ENCODE results near the gene NHERF2.

NHERF2 gene

GRCh38 chr16:2063861-2064260 is 37.2 kb downstream of the NHERF2 start:
- DNase-seq: no peak

DNA sequence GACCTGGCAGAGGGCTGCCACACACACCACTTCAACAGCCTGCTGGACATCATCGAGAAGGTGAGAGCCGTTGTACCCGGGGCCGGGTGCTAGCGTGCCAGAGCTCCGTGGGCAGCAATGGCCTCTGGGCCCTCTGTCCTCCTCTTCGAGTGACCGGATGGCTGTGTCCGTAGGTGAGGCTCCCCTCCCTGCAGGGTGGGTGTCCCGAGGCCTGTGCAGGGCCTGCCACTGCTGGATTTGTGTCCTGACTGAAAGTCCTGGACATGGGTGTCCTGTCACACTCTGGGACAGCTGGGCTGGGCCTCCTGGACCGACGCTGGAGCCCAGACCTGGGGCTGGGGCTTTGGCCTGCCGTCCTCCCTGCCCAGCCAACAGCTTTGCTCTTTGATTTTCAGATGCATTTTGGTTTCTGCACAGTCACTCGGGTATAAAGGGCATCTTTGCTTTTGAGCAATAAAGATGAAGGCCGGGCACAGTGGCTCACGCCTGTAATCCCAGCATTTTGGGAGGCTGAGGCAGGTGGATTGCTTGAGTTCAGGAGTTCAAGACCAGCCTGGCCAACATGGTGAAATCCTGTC is 37.8 kb downstream of the NHERF2 start:
- DNase-seq: no peak

DNA sequence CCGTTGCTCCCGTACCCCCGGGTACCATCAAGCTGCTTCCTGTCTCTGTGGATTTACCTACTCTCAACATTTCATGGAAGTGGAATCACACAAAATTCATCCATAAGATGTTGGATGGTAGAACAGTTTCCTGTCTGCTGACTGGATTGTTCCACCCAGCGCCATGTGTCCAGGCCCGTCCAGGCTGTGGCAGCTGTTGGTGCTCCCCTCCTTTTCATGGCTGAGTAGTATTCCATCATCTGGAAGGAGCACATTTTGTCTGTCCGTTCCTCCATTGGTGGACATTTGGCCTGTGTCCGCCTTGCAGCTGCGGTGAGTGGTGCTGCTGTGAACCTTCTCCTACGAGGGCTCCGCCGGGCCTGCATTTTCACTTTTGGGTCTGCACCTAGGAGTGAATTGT is 39.4 kb downstream of the NHERF2 start:
- DNase-seq: no peak

- no peak for DNase-seq
These were observed 44.1 kb downstream of the NHERF2 start for GRCh38 chr16:2070576-2071453.

DNA sequence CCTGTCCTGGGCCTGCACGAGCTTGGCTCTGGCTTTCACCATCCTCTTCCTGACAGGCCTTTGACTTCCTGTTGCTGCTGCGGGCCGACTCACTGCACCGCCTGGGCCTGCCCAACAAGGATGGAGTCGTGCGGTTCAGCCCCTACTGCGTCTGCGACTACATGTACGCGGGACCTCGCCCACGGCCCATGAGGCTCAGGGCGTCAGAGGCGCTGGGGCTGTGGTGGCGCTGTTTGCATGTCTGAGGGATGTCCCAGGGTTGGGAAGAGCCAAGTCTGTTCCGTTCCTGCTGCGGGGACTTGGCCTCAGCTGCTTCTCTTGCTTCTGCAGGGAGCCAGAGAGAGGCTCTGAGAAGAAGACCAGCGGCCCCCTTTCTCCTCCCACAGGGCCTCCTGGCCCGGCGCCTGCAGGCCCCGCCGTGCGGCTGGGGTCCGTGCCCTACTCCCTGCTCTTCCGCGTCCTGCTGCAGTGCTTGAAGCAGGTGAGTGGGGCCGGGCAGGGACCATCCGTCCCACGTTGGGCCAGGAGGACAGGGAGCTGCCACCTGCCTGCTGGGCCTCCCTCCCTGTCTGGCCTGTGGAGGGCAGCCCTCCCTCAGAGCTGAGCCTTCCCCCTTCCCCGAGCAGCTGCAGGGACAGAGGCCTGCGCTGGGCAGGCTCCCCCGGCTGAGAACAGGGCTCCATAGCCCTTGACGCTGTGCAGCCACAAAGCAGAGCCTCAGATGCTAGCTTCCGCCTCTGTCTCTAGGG is 44.9 kb downstream of the NHERF2 start:
- no peak for DNase-seq

GRCh38 chr16:2072926-2073325 is 46.2 kb downstream of the NHERF2 start:
- no peak for DNase-seq

DNA sequence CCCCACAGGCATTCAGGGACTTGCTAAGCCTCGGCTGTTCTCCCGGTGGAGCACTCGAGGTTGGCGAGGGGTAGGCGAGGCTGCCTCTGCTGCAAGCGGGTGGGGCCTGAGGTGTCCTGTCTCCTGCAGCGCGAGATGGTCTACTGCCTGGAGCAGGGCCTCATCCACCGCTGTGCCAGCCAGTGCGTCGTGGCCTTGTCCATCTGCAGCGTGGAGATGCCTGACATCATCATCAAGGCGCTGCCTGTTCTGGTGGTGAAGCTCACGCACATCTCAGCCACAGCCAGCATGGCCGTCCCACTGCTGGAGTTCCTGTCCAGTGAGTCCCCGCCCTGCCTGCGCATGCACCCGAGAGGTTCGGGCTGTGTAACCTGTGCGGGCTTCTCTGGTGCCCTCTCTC is 47.4 kb downstream of the NHERF2 start:
- no peak for DNase-seq

DNA sequence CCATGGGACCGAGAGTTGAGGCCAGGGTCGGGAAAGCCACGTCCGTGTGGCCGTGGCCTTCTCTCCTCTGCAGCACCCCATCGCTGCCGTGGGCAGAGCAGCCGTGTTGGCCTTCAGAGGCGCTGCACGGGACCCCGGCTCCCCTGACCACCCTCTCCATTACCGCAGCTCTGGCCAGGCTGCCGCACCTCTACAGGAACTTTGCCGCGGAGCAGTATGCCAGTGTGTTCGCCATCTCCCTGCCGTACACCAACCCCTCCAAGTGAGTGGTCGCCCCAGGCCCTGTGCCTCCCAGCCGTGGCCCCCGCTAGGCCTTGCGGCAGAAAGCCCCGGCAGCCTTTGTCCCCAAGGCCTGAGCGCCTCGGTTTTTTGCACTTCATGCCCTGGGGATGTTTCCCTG is 48.9 kb downstream of the NHERF2 start:
- no peak for DNase-seq

GRCh38 chr16:2076072-2076865 is 49.6 kb downstream of the NHERF2 start:
- no peak for DNase-seq

DNA sequence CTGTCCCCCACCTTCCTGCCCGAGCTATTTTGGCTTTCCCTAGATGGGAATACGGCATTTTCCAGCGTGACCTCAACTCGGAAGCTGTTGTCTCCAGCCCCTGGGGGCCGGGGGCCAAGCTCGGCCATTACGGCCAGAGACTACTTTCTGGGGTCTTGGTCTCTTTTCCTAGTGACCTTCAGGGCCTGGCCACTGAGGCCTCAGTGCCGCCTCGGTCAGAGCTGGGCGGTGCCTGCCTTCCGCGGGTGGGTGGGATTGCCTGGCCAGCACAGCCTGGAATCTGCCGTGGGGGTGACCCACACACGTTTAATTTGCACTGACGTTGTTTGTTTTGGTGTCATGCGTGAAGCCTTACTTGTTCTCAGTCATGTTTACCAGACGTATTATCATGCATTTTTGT is 50.3 kb downstream of the NHERF2 start:
- DNase-seq: no peak

GRCh38 chr16:2077696-2078095 is 51.0 kb downstream of the NHERF2 start:
- no peak for DNase-seq

GRCh38 chr16:2078096-2078495 is 51.4 kb downstream of the NHERF2 start:
- no peak for DNase-seq

DNA sequence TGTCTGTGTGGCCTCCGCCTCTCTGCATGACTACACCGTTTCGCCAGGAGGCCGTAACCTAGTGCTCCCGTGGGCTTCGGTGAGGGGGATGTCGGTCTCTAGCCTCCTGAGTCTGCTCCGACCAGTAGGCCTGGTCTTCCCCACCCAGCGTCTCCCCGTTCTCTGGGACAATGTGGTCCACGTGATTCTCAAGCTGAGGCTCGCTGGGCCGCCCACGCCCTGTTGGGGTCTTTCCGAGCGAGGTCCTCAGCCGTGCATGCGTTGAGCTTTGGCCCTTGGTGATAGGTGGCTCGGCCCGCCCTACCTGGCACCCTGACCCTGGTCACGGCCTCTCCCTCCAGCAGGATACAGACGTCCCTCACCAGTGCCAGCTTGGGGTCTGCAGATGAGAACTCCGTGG is 52.0 kb downstream of the NHERF2 start:
- DNase-seq: no peak

- DNase-seq: no peak
These were observed 52.7 kb downstream of the NHERF2 start for GRCh38 chr16:2079311-2079800.

DNA sequence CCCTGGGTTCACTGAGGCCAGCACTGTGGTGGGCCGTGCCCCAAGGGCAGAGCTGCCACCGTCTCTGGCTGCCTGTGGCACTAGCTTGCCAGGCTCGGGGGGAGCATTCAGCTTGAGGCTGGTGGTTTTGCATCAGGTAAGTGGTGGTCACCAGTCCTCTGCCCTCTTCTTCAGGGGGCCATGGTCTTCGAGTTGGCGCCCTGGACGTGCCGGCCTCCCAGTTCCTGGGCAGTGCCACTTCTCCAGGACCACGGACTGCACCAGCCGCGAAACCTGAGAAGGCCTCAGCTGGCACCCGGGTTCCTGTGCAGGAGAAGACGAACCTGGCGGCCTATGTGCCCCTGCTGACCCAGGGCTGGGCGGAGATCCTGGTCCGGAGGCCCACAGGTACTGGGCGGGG is 53.3 kb downstream of the NHERF2 start:
- DNase-seq: no peak

- no peak for DNase-seq
These were observed 54.7 kb downstream of the NHERF2 start for GRCh38 chr16:2081201-2082084.

DNA sequence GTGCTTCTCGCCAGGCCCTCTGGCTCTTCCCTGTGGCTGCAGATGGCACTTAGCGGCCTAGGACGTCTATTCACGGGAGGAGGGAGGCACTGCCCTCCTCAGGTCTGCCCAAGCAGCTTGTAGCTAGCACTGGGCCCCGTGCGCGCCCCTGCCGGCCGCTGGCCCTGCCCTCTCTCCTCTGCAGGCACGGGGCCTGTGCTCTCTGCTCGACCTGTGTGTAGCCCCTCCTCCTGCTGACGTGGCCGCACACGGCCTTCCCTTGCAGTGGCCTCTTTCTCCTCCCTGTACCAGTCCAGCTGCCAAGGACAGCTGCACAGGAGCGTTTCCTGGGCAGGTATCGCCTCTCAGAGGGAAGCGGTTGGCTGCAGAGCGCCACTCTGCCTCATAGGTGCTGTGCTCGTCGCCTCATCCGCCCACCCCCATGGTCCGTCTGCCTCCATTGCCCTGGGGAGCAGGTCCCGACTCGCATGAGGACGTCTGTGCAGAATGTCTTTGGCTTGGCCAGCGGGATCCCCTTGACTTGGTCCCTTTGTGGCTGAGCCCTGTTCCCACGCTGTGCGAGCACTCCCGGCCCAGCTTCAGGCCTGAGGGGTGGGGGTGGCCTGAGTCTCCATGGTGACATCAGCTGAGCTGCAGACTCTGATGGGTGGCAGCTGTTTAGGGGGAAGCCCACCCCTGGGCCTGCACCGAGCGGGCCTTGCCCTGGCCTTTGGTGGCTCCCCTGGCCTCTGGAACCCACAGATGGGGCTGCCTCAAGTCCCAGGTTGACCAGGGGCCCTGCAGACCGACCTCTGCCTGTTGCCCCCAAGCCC is 55.7 kb downstream of the NHERF2 start:
- no peak for DNase-seq

DNA sequence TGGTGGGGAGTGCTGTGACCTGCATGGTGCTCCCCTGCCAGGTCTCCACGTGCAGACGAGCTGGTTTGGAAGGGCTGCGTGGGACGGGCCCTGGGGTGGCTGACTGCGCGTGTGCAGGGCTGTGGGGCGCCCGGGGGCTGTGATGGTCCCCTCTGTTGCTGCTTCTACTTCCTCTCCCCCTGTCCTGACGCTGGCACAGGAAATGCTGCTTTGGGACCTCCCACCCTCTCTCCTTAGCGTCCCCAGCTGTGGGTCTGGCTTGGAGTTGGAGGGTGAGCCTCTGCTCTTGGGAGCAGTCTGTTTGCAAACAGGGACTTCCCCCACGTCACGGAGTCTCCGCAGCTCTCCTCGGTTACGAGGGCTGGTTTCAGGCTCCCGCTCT is 56.3 kb downstream of the NHERF2 start:
- no peak for DNase-seq

DNA sequence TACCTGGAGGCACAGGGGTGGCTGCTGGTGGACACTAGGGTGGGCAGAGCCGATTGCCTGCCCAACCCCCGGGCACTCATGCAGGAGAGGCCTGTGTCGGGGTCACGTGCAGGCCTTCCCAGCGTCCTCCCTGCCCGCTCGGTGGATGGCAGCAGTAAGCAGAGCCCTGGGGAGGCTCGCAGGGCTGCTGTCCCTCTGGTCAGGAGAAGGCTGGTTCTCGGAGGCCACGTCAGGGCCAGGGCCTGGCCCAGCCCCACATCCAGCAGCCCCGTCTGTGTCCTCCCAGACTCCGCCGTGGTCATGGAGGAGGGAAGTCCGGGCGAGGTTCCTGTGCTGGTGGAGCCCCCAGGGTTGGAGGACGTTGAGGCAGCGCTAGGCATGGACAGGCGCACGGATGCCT is 56.7 kb downstream of the NHERF2 start:
- no peak for DNase-seq

DNA sequence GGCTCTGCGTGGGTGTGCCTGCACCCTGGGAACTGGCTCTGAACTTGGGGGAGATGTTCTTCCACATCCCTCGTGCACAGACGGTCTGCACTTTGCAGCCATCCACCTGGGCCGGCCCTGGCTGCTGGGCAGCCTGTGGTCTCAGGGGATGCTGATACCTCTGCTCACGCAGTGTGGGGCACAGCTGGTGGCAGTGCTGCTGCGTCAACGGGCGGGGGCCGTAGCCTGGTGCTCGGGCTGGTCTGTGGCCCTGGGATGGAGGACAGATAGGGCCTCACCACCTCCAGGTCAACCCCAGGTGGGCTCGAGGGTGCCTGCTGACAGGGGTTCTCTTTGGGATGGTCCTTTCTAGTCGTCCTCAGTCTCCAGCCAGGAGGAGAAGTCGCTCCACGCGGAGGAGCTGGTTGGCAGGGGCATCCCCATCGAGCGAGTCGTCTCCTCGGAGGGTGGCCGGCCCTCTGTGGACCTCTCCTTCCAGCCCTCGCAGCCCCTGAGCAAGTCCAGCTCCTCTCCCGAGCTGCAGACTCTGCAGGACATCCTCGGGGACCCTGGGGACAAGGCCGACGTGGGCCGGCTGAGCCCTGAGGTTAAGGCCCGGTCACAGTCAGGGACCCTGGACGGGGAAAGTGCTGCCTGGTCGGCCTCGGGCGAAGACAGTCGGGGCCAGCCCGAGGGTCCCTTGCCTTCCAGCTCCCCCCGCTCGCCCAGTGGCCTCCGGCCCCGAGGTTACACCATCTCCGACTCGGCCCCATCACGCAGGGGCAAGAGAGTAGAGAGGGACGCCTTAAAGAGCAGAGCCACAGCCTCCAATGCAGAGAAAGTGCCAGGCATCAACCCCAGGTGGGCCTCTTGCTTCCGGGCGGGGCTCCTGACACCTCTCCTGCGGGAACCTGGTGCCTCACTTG is 57.4 kb downstream of the NHERF2 start:
- no peak for DNase-seq
